Stimulated activated CD4-positive, alpha-beta T cell treated with anti-CD3 and anti-CD28 coated beads, Interleukin-4, amount 100 ng/mL, for 1 hour (primary cell): ENCODE results near the gene CERS6.
"Not testable (repeated sequence)": the region's sequence is repeated elsewhere in the genome, so short reads cannot be mapped to it uniquely, and the experiment has no call there.

Source experiments
- DNase-seq: peaks from one replicate; pipeline ENCODE4 v3.0.0-alpha.2; 2020

Gene CERS6, protein sequence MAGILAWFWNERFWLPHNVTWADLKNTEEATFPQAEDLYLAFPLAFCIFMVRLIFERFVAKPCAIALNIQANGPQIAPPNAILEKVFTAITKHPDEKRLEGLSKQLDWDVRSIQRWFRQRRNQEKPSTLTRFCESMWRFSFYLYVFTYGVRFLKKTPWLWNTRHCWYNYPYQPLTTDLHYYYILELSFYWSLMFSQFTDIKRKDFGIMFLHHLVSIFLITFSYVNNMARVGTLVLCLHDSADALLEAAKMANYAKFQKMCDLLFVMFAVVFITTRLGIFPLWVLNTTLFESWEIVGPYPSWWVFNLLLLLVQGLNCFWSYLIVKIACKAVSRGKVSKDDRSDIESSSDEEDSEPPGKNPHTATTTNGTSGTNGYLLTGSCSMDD

DNA sequence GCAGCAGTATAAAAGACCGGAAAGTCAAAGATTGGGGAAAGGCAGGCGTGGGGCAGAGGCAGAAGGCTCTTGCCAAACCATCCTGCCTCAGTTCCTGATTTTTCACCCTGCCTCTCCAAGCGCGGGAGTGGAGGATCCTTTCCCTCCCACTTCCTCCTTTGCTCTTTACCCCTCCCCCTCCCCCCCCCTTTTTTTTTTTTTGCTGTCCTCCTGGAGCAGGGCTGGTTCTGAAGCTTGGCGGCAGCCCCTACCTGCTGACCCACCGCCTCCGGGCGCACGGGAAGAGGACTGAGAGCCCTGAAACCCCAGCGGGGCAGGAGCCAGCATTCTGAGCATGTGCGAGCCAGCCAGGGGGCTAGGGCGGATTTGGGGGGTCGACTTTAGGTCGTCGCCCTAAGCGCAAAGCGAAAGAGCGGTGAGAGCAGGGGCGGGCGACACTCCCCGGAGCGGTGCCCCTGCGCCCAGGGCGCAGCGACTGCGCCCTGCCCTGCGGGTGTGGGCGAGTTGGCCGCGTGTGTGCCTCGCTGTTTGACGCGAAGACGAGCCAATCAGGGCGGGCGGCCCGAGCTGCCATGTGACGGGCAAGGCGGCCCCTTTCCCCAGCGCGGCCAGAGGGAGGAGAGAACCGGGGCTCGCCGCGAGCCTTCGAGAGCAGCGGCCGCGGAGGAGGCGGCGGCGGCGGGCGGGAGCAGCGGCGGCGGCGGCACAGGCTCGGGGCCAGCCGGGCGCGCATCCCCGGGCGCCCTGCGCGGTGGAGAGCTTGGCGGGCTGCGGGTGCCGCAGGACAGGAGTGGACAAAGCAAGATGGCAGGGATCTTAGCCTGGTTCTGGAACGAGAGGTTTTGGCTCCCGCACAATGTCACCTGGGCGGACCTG lies at the start of gene CERS6:
CERS6 (plus strand) TSS at position 628 of the 876 bp plus-strand sequence; CDS start at position 805, 177 bp downstream.
- DNase-seq: peak; percentile 84

DNA sequence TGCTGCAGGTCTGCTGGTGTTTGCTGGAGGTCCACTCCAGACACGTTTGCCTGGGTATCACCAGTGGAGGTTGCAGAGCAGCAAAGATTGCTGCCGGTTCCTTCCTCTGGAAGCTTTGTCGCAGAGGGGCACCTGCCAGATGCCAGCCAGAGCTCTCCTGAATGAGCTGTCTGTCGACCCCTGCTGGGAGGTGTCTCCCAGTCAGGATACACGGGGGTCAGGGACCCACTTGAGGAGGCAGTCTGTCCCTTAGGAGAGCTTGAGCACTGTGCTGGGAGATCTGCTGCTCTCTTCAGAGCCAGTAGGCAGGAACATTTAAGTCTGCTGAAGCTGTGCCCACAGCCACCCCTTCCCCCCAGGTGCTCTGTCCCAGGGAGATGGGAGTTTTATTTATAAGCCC lies 43.8 kb upstream of the CERS6 start:
- not testable (repeated sequence) for DNase-seq

DNA sequence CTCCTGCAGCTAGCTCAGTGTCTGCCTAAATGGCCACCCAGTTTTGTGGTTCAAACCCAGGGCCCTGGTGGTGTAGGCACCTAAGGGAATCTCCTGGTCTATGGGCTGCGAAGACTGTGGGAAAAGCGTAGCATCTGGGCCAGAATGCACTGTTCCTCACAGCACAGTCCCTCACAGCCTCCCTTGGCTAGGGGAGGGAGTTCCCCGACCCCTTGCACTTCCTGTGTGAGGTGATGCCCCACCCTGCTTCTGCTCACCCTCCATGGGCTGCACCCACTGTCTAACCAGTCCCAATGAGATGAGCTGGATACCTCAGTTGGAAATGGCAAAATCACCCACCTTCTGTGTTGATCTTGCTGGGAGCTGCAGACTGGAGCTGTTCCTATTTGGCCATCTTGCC lies 43.0 kb upstream of the CERS6 start:
- DNase-seq: not testable (repeated sequence)

DNA sequence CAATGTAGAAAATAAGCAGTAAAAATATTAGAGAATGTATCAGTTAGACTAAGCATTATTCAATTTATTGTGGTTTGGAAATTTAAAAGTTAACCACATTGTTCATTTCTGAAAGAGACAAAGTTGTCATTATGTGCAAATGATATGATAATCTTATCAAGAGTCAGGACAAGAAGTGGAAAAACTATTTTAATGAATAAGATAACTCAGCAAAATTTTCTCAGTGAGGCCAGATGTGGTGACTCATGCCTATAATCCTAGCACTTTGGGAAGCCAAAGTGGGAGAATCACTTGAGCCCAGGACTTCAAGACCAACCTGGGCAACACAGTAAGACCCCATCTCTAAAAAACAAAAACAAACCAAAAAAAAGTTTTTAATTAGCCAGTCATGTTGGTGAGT lies 39.5 kb upstream of the CERS6 start:
- DNase-seq: no peak

DNA sequence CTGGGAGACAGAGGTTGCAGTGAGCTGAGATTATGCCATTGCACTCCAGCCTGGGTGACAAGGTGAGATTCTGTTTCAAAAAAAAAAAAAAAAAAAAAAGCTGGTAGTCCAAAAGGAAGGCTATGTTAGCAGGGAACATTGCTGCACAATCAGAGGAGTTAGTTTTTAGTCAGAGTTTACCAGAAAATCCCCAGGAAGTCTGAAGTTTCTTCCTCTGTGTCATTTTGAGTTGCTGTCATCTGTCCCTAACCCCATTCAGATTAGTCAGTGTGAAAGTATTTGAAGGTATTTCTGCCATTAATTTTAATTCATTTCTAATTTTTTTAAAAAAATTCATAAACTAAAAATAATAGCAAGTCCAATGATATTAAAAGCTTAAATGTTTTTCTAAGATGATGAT lies 33.5 kb upstream of the CERS6 start:
- no peak for DNase-seq

DNA sequence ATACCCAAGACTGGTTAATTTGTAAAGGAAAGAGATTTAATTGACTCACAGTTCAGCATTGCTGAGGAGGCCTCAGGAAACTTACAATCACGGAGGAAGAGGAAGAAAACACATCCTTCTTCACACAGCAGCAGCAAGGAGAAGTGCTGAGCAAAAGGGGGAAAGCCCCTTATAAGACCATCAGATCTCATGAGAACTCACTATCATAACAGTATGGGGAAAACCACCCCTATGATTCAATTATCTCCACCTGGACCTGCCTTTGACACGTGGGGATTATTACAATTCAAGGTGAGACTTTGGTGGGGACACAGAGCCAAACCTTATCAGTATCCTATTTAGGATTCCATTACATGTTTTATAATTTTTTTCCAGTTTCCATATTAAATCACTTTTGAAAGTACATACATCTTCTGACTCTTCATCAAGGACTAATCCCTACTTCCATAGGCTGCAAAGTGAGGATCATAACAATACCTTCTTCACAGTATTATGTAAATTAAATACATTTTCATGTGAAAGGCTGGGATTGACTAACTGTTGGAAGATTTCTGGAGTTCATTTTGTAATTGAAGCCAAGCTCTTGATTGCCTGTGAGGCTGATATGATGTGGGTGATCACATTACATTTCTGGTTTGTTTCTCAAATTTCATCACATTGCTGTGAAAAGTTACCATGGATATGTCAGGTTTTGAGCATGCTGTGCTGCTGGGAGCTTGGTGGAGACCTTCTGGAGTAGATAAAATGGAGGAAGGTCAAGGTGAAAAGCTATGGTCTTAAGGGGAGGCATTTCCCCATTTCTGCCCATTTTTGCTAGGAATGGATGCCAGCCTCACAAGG lies 31.7 kb upstream of the CERS6 start:
- no peak for DNase-seq

DNA sequence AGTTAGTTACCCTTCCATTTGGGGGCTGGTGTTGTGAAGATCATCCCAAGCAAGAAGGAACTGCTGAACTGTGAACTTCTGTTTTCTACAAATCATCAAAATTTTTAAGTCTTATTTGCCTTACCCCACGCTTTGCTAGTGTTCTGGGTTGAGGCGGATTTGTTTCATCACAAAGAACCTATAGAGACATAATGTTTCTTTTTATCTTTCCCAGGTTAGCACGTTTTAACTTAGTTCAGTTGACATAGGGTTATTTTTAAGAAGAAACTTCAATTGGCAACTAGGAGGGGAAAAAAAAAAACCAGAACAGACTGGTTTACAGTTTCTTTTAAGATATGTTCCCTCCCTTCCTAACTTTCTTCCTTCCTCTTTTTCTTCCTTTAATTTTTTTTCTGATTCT lies 31.1 kb upstream of the CERS6 start:
- no peak for DNase-seq

DNA sequence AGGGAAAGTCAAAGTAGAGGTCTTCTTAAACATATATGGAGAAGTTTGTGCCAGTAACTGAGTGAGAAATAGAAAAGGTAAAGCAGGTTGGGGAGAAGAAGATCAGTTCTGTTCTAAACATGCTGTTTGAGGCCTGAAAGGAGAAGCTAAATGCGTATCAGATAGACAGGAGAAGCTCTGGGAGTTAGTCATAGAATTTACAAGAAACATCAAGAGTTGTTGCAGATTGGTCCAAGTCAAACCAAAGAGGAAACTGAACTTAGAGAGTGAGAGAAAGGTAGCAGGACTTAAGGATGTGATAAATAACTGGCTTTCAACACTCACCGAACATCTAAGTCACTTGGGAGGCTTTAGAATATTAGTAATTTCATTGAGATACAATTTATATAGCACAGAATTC lies 29.2 kb upstream of the CERS6 start:
- DNase-seq: no peak

DNA sequence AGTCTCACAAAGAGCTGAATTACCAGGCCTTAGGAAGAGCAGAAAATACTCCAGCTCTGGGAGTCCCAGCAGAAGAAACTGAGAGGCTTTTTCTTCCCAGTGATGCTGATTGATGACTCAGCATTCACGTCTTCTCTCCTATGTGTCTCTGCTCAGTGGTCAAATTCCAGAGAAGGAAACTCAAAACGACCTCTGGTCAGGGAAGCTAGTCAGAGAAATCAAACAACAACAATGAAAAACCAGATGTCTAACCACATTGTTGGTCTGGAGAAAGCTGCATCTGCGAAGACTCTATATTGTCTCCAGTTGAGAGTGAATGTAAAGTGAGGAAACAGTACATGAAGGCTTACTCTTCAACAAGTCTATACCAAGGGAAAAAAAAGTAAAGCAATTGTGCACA lies 28.6 kb upstream of the CERS6 start:
- DNase-seq: no peak

DNA sequence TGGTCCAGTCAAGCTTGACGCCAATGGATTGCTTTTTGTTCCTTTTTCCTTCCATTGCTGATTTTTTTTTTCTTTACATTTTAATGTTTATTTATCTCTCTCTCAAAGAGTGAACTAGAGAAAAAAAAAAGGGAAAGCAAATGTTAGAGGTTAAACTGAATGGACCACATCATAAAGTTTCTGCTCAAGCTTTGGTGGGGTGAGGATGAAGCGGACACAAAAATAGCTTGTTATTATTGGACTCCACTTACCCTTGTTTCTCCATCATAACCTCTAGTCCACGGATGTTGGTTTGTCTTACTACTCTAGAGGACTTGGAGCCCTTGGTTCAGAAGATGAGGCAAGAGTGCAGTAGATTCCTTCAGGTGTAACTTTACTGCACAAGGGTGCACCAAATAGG lies 27.6 kb upstream of the CERS6 start:
- no peak for DNase-seq

DNA sequence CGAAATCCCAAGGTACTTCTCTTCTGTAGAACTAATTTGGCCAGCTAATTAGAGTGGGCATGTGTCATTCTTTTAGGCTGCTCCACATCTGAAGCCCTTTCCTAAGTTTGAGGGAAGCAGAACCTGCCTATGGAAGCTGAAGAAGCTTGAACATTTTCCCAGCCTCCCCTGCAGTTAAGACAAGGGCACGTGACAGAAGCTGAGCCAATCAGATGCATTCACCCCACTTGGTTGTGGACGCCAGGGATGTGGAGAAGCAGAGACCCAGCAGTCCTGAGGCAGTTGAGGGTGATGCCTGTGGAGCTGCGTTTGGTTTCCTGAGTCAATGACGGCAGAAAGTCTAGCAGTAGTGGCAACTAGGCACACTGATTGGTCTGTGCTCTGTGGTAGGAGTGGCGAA lies 26.1 kb upstream of the CERS6 start:
- no peak for DNase-seq

DNA sequence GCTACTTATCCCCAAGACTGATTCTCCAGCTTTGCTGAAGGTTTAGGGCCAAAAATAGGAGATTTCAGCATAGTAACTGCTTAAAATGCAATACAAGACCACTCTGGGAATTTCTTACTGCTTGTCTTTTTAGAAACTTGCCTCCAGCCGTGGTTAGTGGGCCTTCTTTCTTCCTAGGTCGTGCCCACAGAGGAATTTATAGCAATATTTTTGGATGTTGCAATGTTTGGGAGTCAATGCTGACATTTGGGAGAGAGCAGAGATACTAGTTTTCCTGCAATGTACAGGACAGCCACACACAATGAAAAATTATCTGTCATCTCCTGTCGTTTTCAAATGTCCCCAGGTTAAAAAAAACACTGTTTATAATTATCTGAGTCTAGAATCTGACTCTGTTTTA lies 25.6 kb upstream of the CERS6 start:
- no peak for DNase-seq

DNA sequence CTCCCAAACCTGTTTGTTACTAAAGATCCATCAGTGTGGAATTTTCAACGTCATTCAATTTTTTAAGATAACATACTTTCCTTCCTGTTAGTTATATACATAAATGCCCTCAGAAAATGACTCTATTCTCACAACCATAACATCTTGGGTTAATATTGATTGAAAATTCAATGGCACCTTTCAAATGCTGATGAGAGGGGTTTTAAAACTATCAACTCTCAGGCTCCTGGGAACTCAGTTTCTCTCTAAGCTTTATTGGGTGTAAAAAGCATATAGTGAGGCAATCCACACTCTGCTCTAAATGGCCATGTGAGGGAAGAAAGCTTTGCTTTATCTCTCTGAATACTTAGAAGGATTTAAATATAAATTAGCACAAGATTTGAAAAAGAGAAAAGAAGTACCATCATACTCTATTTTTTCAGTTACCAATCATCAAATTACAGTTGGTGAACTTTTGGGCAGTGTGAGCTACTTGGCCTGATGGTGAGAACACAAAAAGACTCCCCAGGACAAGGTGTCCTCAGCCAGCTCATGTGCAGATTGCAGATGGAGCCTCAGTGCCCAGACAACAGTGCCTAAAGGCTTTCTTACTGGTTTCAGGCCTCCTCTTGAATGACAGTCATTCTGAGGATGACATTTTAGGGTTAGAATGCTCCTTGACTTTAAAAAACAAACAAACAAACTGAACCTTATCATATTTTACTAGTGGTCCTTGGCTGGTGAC lies 24.6 kb upstream of the CERS6 start:
- DNase-seq: no peak

DNA sequence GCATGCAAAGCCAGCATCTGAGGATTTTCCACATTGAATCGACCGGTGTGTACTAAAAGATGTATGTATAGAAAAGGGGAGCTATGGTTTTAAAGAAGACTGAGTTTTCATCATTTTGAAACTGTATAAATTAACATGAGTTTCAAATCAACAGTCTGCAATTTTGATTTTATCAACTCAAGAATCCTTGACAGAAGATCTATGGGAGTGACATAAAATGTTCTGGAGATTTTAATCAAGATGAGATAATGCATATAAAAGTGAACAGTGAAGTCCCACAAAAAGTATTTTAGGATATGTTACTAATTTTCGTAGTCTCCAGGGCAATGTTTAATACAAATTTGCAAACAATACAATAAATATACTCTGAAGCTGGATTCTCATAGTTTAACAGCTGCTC lies 24.0 kb upstream of the CERS6 start:
- DNase-seq: no peak

DNA sequence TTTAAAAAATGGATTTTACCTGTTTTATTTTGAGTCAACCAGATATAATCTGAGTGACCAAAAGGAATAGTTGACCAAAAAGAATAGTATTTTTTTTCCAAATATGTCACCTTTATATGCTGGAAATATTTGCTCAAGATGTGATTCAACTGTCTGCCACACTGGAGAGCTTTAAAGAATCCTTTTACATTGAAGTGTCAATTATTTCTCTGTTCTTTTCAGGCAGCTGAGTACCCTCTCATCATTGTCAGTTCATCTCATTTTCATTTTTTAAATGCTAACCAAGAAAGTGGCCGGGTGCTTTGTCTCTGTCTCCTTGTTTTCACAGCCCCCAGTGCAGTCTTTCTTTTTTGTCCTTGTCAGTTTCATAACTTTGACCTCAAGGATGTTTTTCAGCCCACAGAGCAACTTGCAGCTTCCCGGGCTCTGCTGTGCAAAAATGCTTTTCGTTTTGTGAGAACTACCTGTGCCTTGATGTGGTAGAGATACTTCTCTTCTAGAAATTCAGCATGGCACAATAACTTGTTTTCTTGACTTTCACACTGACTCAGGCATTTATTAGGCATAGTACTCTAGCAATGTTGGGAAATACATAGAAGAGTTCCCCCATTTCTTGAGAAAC lies 23.4 kb upstream of the CERS6 start:
- peak; percentile 18 for DNase-seq

DNA sequence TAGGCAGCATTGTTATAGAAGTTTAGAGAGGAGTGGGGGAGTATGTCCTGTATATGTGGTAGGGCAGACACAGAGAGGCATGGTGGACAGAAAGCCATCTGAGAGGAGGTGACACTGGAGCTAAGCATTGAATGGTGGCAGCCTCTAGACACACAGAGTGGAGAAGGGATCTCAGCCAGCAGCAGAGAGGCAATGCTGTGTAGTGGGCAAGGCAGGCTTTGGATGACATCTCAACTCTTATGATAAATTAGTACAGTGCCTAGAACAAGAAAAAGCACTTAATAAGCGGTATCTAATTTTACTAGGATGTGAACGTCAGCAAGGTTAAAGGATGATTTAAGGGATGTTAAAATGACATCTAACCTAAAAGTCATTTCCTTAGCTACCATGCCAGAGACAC lies 22.5 kb upstream of the CERS6 start:
- no peak for DNase-seq

DNA sequence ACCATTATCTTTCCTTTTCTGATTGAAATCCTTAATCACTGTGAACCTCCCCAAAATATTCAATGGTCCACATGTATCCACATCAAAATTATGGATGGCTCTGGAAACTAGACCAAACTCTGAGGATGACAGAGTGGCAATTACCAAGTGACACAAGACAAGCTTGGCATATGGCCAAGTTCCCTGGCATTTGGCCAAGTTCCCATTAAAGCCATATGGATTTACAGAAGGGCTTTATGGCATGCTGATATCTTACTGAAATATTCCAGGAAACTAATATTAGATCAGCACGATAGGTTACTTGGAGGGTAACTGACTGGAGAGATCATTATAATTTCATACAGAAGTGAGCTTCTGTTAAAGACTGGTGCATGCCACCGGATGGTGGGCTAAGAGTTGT lies 21.9 kb upstream of the CERS6 start:
- no peak for DNase-seq

DNA sequence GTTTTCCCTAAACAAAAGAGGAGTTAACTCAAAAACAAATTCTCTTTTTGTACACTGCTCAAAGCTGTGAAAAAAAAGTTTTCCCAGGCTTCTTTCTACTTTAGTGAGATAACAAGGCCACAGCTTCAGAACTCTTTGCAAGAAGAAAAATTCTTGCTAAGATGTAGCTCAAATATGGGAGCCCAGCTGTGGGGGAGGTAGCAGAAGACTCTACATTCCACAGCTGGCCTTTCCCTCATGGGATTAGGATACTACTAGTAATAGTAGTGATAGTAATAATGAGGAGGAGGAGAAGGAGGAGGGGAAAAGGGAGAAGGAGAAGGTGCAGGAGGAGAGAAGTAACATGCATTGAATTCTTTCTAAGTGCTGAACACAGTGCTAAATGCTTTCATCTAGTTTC lies 19.2 kb upstream of the CERS6 start:
- DNase-seq: no peak

DNA sequence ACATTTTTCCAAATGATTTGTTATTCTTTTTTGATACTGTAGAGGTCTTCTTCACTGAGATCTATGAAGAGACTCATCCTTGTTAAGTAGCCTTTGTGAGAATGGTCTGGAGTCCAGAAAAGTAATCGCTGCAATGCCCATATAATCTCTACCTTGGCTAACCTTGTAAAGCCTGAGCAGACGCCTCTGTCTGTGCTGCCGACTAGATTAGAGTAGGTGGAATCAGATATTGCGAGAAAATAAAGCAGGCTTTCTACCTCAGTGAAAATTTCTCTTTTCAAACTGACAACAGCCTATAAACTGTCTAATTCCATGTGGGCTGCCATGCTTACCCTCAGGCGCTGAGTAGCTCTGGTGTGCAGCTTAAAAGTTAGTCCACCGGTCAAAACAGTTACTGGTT lies 17.5 kb upstream of the CERS6 start:
- DNase-seq: no peak

DNA sequence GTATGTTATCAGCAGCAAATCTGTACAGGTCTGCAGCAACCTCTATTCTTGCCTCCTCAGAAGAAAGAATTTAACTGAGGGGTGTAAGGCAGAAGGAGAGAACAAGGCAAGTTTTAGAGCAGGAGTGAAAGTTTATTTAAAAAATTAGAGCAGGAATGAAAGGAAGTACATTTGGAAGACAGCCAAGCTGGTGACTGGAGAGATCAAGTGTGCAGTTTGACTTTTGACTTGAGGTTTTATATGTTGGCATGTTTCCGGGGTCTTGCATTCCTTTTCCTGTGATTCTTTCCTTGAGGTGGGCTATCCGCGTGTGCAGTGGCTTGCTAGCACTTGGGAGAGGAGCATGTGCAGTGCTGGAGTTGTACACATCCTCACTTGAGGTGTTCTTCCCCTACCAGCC lies 16.5 kb upstream of the CERS6 start:
- no peak for DNase-seq

DNA sequence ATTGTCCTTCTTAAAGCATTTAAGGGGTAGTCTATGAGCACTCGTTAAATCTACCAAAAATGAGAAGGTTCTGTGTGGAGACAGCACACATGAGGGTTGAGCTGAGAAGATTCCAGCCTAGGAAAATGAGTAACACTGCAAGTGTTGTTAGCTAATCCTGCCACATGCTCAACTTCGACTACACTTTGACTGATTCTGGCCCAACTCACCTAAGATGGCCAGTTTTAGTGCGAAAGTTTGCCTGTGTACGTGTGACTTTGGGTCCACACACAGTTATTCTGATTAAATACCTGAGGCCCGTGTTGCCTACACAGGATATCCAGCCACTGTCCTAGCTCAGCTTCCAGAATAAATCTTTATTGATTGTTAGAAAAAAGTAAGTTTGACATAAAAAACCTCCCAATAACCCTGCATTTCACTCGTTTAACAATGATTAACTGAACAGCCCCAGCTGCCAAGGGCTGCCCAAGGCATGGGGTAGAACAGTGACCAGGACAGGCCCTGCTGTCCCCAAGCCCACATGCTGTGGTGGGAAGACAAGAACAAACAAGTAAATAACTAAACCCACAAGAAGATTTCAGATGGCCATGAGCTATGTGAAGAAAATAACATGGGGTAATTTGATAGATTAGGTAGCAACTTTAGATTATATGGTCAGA lies 14.7 kb upstream of the CERS6 start:
- no peak for DNase-seq

DNA sequence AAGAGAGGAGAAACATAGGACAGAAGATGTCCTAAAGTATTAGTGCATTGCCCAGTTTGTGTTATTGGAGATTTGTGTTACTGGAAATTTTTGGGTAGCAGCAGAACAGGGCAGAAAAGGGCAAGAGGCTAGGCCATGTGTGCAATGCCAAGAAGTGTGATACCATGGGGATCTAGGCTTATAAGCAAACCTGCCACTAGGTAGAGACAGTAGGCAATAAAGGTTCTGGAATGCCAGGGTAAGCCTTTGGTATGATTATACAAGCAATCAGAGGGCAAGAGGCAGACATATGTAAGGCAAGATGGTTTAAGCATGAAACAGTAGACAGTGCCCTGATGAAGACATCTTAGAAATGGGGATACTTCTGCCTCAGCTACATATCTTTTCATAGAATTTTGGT lies 12.3 kb upstream of the CERS6 start:
- DNase-seq: no peak
